Measurements from ENCODE around the gene KCNK1.

The KCNK1 gene

DNA sequence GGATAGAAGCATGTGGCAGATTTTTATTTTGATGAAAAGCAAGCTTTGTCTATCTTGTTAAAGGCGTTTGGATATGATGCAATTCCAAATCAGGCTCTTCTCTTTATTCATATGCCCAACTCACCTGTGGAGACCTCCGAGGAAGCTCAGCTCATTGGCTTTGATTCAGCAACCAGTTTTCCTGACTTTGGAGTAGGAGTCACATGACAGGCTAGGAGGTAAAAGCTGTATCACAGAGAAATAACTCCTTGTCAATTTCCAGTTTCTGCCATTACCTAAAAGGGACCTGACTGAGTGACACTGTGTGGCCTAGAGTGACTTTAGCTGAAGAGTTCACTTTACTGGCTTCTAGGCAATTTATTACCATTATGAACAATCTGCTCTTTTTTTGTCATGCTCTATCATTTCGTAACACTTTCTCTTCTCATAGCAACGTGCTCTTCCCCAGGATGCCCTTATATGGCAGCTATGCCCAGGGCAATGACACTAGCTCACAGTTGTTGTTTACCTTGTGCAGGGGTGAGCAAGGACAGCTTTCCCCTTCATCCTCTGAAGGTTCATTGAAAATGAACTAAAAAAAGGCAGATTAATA lies 107.2 kb downstream of the KCNK1 start:
- Histone ChIP-seq H3K4me2 (ENCODE audit: insufficient read depth, low read length) (no peak overlapping the region), H3K4me1 (ENCODE audit: insufficient read depth, low read length) (no peaks in the 10 kb centered on the region), H4K20me1 (ENCODE audit: insufficient read depth, low read length) (no peaks in the 10 kb centered on the region), H3K27me3 (ENCODE audit: insufficient read depth, low read length, poor library complexity) (no peaks in the 10 kb centered on the region), H3K9me3 (ENCODE audit: insufficient read depth, low read length, severe bottlenecking) (no peaks in the 10 kb centered on the region), H3K79me2 (ENCODE audit: insufficient read depth, low read length) (no peaks in the 10 kb centered on the region), H3K27ac (ENCODE audit: low read length) (no peak overlapping the region), H2AFZ (ENCODE audit: low read depth, low read length) (no peak overlapping the region), H3K9ac (ENCODE audit: low read depth, low read length) (no peak overlapping the region), H3K36me3 (ENCODE audit: insufficient read depth, low read length) (no peaks in the 10 kb centered on the region), H3K4me3 (ENCODE audit: low read depth in 1 of 2, low read length in 2 of 2) (no peak overlapping the region)
- ATAC-seq (ENCODE audit: insufficient read depth, low read depth) (no peak), DNase-seq (no peak)
- no peak for TF ChIP-seq EZH2 (IDR thresholded peaks at IDR 0.05; ENCODE audit: borderline replicate concordance, low read depth, low read length, severe bottlenecking)
- TF ChIP-seq, protein P1, sequence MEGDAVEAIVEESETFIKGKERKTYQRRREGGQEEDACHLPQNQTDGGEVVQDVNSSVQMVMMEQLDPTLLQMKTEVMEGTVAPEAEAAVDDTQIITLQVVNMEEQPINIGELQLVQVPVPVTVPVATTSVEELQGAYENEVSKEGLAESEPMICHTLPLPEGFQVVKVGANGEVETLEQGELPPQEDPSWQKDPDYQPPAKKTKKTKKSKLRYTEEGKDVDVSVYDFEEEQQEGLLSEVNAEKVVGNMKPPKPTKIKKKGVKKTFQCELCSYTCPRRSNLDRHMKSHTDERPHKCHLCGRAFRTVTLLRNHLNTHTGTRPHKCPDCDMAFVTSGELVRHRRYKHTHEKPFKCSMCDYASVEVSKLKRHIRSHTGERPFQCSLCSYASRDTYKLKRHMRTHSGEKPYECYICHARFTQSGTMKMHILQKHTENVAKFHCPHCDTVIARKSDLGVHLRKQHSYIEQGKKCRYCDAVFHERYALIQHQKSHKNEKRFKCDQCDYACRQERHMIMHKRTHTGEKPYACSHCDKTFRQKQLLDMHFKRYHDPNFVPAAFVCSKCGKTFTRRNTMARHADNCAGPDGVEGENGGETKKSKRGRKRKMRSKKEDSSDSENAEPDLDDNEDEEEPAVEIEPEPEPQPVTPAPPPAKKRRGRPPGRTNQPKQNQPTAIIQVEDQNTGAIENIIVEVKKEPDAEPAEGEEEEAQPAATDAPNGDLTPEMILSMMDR (IDR thresholded peaks at IDR 0.05; ENCODE audit: borderline replicate concordance, extremely low read depth, low read length, poor library complexity, severe bottlenecking): no peak

Data from DND-41 (cell line).